Measurements from ENCODE around the gene CDADC1. TPM values are rescaled to one million over a fixed set of nuclear protein-coding genes. Genes with fewer than 3 reads are reported as not detected.

CDADC1 gene
- total and polyA plus RNA-seq, 4 donors: 3.0 to 6.1 (median 4.5) TPM

DNA sequence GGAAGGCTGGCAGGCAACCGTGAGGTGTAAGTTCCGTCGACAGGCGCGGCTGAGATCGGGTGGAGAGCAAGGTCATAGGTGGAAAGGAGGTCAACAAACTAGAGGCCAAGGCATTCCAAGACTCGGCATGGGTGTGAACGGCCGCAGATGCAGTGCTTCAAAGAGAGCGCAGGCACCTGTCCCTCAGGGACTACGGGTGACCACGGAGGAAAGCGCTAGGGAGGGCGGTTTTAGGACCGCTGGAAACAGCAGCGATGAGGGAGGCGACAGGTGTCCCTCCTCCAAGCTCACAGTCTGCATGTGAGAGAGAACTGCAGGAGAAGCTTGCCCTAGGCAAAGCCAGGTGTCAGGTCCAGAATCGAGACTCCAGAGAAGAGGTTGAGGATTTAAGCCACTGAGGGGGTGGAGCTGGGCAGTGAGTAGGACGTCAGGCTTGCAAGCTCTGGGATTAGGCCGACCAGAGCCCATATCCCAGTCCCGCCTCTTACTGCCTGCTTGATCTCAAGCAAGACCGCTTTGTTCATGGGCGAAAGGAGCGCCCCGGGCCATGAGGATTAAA lies 29.2 kb upstream of the CDADC1 start:
- no peak overlapping the region for H3K27ac ChIP-seq (ENCODE audit: low read depth in 1 of 2, low read length in 2 of 2)
- H3K9me3 ChIP-seq (ENCODE audit: control insufficient read depth in 4 of 4, low read length in 3 of 4): peaks cover 0 to 3% (median 0%) of the 10 kb centered on the region in 4 donors
- no peak overlapping the region for H3K4me3 ChIP-seq (ENCODE audit: low read depth in 1 of 3, low read length in 3 of 3)
- no peak for TF ChIP-seq FOXA2 (IDR thresholded peaks at IDR 0.05)
- TF ChIP-seq, protein P1, sequence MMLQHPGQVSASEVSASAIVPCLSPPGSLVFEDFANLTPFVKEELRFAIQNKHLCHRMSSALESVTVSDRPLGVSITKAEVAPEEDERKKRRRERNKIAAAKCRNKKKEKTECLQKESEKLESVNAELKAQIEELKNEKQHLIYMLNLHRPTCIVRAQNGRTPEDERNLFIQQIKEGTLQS (IDR thresholded peaks at IDR 0.05): no peak
- no peak for TF ChIP-seq RAD21 (IDR thresholded peaks at IDR 0.05)
- TF ChIP-seq NR2F2 (IDR thresholded peaks at IDR 0.05): no peak
- TF ChIP-seq HNF4G (IDR thresholded peaks at IDR 0.05): no peak
- TF ChIP-seq, protein P2, sequence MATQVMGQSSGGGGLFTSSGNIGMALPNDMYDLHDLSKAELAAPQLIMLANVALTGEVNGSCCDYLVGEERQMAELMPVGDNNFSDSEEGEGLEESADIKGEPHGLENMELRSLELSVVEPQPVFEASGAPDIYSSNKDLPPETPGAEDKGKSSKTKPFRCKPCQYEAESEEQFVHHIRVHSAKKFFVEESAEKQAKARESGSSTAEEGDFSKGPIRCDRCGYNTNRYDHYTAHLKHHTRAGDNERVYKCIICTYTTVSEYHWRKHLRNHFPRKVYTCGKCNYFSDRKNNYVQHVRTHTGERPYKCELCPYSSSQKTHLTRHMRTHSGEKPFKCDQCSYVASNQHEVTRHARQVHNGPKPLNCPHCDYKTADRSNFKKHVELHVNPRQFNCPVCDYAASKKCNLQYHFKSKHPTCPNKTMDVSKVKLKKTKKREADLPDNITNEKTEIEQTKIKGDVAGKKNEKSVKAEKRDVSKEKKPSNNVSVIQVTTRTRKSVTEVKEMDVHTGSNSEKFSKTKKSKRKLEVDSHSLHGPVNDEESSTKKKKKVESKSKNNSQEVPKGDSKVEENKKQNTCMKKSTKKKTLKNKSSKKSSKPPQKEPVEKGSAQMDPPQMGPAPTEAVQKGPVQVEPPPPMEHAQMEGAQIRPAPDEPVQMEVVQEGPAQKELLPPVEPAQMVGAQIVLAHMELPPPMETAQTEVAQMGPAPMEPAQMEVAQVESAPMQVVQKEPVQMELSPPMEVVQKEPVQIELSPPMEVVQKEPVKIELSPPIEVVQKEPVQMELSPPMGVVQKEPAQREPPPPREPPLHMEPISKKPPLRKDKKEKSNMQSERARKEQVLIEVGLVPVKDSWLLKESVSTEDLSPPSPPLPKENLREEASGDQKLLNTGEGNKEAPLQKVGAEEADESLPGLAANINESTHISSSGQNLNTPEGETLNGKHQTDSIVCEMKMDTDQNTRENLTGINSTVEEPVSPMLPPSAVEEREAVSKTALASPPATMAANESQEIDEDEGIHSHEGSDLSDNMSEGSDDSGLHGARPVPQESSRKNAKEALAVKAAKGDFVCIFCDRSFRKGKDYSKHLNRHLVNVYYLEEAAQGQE (IDR thresholded peaks at IDR 0.05): no peak
- no peak for TF ChIP-seq FOXA1 (IDR thresholded peaks at IDR 0.05)
- TF ChIP-seq GABPA (IDR thresholded peaks at IDR 0.05 in 1 of 2, conservative IDR thresholded peaks at IDR 0.05 in 1 of 2): no peak
- TF ChIP-seq, protein P3, sequence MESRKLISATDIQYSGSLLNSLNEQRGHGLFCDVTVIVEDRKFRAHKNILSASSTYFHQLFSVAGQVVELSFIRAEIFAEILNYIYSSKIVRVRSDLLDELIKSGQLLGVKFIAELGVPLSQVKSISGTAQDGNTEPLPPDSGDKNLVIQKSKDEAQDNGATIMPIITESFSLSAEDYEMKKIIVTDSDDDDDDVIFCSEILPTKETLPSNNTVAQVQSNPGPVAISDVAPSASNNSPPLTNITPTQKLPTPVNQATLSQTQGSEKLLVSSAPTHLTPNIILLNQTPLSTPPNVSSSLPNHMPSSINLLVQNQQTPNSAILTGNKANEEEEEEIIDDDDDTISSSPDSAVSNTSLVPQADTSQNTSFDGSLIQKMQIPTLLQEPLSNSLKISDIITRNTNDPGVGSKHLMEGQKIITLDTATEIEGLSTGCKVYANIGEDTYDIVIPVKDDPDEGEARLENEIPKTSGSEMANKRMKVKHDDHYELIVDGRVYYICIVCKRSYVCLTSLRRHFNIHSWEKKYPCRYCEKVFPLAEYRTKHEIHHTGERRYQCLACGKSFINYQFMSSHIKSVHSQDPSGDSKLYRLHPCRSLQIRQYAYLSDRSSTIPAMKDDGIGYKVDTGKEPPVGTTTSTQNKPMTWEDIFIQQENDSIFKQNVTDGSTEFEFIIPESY (IDR thresholded peaks at IDR 0.05): no peak
- TF ChIP-seq YY1 (IDR thresholded peaks at IDR 0.05): no peak
- TF ChIP-seq, protein P4, sequence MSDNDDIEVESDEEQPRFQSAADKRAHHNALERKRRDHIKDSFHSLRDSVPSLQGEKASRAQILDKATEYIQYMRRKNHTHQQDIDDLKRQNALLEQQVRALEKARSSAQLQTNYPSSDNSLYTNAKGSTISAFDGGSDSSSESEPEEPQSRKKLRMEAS (IDR thresholded peaks at IDR 0.05): no peak
- TF ChIP-seq TAF1 (conservative IDR thresholded peaks at IDR 0.05): no peak
- TF ChIP-seq HNF4A (conservative IDR thresholded peaks at IDR 0.05): no peak
- no peak for TF ChIP-seq EGR1 (IDR thresholded peaks at IDR 0.05; ENCODE audit: low read depth in 2 of 2)
- no peak for TF ChIP-seq JUND (IDR thresholded peaks at IDR 0.05)
- TF ChIP-seq, protein P5, sequence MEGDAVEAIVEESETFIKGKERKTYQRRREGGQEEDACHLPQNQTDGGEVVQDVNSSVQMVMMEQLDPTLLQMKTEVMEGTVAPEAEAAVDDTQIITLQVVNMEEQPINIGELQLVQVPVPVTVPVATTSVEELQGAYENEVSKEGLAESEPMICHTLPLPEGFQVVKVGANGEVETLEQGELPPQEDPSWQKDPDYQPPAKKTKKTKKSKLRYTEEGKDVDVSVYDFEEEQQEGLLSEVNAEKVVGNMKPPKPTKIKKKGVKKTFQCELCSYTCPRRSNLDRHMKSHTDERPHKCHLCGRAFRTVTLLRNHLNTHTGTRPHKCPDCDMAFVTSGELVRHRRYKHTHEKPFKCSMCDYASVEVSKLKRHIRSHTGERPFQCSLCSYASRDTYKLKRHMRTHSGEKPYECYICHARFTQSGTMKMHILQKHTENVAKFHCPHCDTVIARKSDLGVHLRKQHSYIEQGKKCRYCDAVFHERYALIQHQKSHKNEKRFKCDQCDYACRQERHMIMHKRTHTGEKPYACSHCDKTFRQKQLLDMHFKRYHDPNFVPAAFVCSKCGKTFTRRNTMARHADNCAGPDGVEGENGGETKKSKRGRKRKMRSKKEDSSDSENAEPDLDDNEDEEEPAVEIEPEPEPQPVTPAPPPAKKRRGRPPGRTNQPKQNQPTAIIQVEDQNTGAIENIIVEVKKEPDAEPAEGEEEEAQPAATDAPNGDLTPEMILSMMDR (IDR thresholded peaks at IDR 0.05; ENCODE audit: low read depth, low read length, missing input control): no peak
- no peak for TF ChIP-seq SP1 (IDR thresholded peaks at IDR 0.05)
- TF ChIP-seq RXRA (IDR thresholded peaks at IDR 0.05): no peak
- no peak overlapping the region for H3K9ac ChIP-seq (ENCODE audit: low read depth in 1 of 2, low read length in 2 of 2)
- DNase-seq (ENCODE audit: low spot score): no peak
- H3K4me1 ChIP-seq (ENCODE audit: control insufficient read depth in 4 of 4, insufficient read depth in 4 of 4, low read length in 3 of 4): peaks cover 5 to 29% (median 19%) of the 10 kb centered on the region in 4 donors
- H3K27me3 ChIP-seq (ENCODE audit: control insufficient read depth in 4 of 4, insufficient read depth in 4 of 4, low read length in 3 of 4): peaks cover 0 to 3% (median 0%) of the 10 kb centered on the region in 4 donors
- H3K36me3 ChIP-seq (ENCODE audit: control insufficient read depth in 4 of 4, insufficient read depth in 3 of 4, low read depth in 1 of 4, low read length in 3 of 4): no peaks in the 10 kb centered on the region
- WGBS: 50% methylated on average over 25 of the region's 25 CpGs
